Endothelial cell of umbilical vein (primary cell): Measurements from ENCODE around the gene TRIM52. TPM values are rescaled to one million over a fixed set of nuclear protein-coding genes. Genes with fewer than 3 reads are reported as not detected.
A peak's percentile ranks its signal among the peaks of the same experiment; 100 is the strongest.

ENCODE experiments used
- BruUV-seq: library from RNA; stranded (reverse); fragments of 400-500 nt; replicated peaks from 2 replicates; lab custom pipeline; 2021; lab: Mats Ljungman, UMichigan
- CTCF ChIA-PET: fragments of 300-600, 350-600 bp; sonication (Branson Sonifier 250); formaldehyde crosslinking; loops from one replicate; lab custom pipeline; 2021; ENCODE audit warnings: antibody characterized with exemption, inconsistent platforms; lab: Charles Lee
- POLR2A ChIA-PET: fragments of 300-600, 350-600 bp; sonication (Branson Sonifier 250); formaldehyde crosslinking; loops from one replicate; lab custom pipeline; 2021; ENCODE audit warnings: antibody characterized with exemption, inconsistent platforms; lab: Charles Lee
- DNase-seq: peaks from one replicate; pipeline ENCODE4 v3.0.0-alpha.2; 2011; ENCODE audit warnings: low read depth, low spot score
- FAIRE-seq: peaks from 2 replicates; lab custom pipeline; 2011; peaks lifted over from hg19 to GRCh38; lab: Jason Lieb, UNC
- H2AFZ ChIP-seq: 2 replicates; pipeline ENCODE4 v1.6.0; 2012; ENCODE audit warnings: low read depth, low read length, control low read depth, inconsistent platforms
- H3K27ac ChIP-seq: 2 replicates; pipeline ENCODE4 v1.5.1; 2011; ENCODE audit warnings: low read depth, mild to moderate bottlenecking, control low read depth, low read length, moderate library complexity; ENCODE audit not compliant: insufficient read depth
- H3K27me3 ChIP-seq, 2 experiments: 2 replicates each; pipeline versions ENCODE4 v1.6.0 to v1.6.1; 2011; ENCODE audit warnings: low read length in 2 of 2, mixed read lengths in 1 of 2; ENCODE audit not compliant: control insufficient read depth in 2 of 2, insufficient read depth in 2 of 2
- H3K36me3 ChIP-seq, 2 experiments: 2 replicates in 1 of 2; 3 replicates in 1 of 2; pipeline ENCODE4 v1.5.1; 2011; ENCODE audit warnings: low read length in 2 of 2, mild to moderate bottlenecking in 1 of 2, moderate library complexity in 1 of 2; ENCODE audit not compliant: control insufficient read depth in 2 of 2, insufficient read depth in 2 of 2; ENCODE audit errors: extremely low read depth in 1 of 2
- H3K4me1 ChIP-seq: 3 replicates; pipeline ENCODE4 v1.5.1; 2011; ENCODE audit warnings: mild to moderate bottlenecking, low read length; ENCODE audit not compliant: control insufficient read depth, insufficient read depth; ENCODE audit errors: extremely low read depth
- H3K4me2 ChIP-seq: 2 replicates; pipeline ENCODE4 v1.6.1; 2011; ENCODE audit warnings: low read length, control low read depth, mixed read lengths; ENCODE audit not compliant: insufficient read depth
- H3K4me3 ChIP-seq, 3 experiments: fragments of 200-600 bp in 1 of 3; sonication (generic), shearing (Covaris generic) in 1 of 3; replicated peaks in 1 of 3; 2 replicates each; pipeline ENCODE4 v1.5.1; 2011 to 2016; ENCODE audit warnings: control low read depth in 3 of 3, low read length in 3 of 3, mild to moderate bottlenecking in 2 of 3, inconsistent platforms in 1 of 3, low read depth in 1 of 3, moderate library complexity in 1 of 3; ENCODE audit not compliant: insufficient read depth in 1 of 3
- H3K79me2 ChIP-seq: 2 replicates; pipeline ENCODE4 v1.6.0; 2012; ENCODE audit warnings: low read length, inconsistent platforms; ENCODE audit not compliant: control insufficient read depth, insufficient read depth
- H3K9ac ChIP-seq: replicated peaks from 2 replicates; pipeline ENCODE3; 2011; ENCODE audit warnings: low read length, control low read depth; ENCODE audit not compliant: insufficient read depth; ENCODE audit errors: extremely low read depth
- H3K9me1 ChIP-seq: replicated peaks from 3 replicates; pipeline ENCODE4 v1.6.0; 2011; ENCODE audit warnings: mild to moderate bottlenecking, low read length; ENCODE audit not compliant: control insufficient read depth, insufficient read depth; ENCODE audit errors: extremely low read depth
- H3K9me3 ChIP-seq: replicated peaks from 2 replicates; pipeline ENCODE4 v1.5.1; 2012; ENCODE audit warnings: low read length, inconsistent platforms; ENCODE audit not compliant: control insufficient read depth, insufficient read depth
- H4K20me1 ChIP-seq: replicated peaks from 2 replicates; pipeline ENCODE3; 2011; ENCODE audit warnings: mild to moderate bottlenecking, low read length; ENCODE audit not compliant: control insufficient read depth, insufficient read depth; ENCODE audit errors: extremely low read depth
- CTCF ChIP-seq, 2 donors: IDR thresholded peaks; 1 replicate in 1 of 2; 2 replicates in 1 of 2; pipeline ENCODE4 v1.5.1; 2011; ENCODE audit warnings: low read length in 2 of 2, mild to moderate bottlenecking in 2 of 2, moderate library complexity in 2 of 2, control low read depth in 1 of 2, inconsistent platforms in 1 of 2, low read depth in 1 of 2; ENCODE audit not compliant: insufficient read depth in 1 of 2; ENCODE audit errors: extremely low read depth in 1 of 2
- POLR2A ChIP-seq: IDR thresholded peaks from 2 replicates; pipeline ENCODE4 v1.6.1; 2012; ENCODE audit warnings: low read depth, mild to moderate bottlenecking, control low read depth, low read length
- dilution Hi-C: fragments of 300-500 bp; cut with MboI; formaldehyde crosslinking; loops from one replicate; pipeline ENCODE4 v1.15.0; 2019; ENCODE audit warnings: low sequenced_read_pairs; ENCODE audit not compliant: extremely low pct_ligation_motif_present
- intact Hi-C: fragments of 100-400 bp; cut with micrococcal nuclease; formaldehyde crosslinking; loops from one replicate; pipeline ENCODE4 v1.10.0; 2022
- polyA plus RNA-seq, 4 experiments: library from polyadenylated mRNA; depleted of rRNA in 3 of 4; stranded (reverse) in 3 of 4; unstranded in 1 of 4; fragments of >200 nt; gene quantifications; 2 replicates each; pipeline versions ENCODE4 v1.2.1 to v1.2.3, GENCODE V29; 2011 to 2012; ENCODE audit warnings: missing spikeins in 1 of 4
- total RNA-seq: library from RNA; stranded (reverse); gene quantifications from 2 replicates; pipeline ENCODE4 v1.2.3, GENCODE V29; 2021

TRIM52 gene
- total and polyA plus RNA-seq, 2 donors (not counting 3 experiments of a cell fraction or from before 2014, with no cell fraction given) = 5.6 to 10.1 TPM

DNA sequence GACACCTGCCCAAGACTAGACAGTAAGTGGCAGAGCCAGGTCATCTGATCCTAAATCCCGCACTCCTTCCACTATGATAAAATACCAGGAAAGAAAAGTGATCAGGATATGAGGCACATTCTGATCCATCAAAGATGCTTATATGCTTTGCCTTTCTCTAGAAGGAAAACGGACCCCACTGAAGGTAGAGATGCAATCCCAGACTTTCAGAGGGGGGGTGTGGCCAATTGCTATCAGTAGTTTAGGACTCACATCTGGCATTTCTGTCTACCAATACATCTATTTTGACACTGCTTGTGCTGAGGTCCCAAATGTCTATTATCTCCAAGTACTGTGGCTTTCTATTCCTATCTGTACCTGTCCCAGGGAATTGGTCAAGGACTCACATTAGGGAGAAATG lies 1.7 kb downstream of the TRIM52 start:
- Histone ChIP-seq H3K4me1 (peaks cover 23% of the 10 kb centered on the region), H3K36me3 (peaks cover 4 to 5% of the 10 kb centered on the region in 2 experiments), H3K79me2 (peaks cover 69% of the 10 kb centered on the region), H3K4me3 (peak overlapping the region; percentile 23 to 83 (median 59)), H3K27me3 (no peaks in the 10 kb centered on the region), H3K9me1 (no peaks in the 10 kb centered on the region), H3K9ac (peak overlapping the region; percentile 98), H3K27ac (no peak overlapping the region), H3K4me2 (peak overlapping the region; percentile 52), H2AFZ (no peak overlapping the region), H4K20me1 (peaks cover 2% of the 10 kb centered on the region), H3K9me3 (no peaks in the 10 kb centered on the region)
- CTCF ChIA-PET = interaction anchor here (3.2 kb wide), 1 partner anchor 75 kb away, joined by 16 read pairs; no protein-coding TSS in a partner anchor
- DNase-seq (no peak), FAIRE-seq (no peak)
- no TSS peak for BruUV-seq
- POLR2A ChIA-PET = no interaction called here
- dilution Hi-C loops = no loop called here
- intact Hi-C loops = no loop called here
- TF ChIP-seq POLR2A (peak; percentile 34), CTCF (IDR thresholded peaks at IDR 0.05; ENCODE audit: extremely low read depth in 1 of 2, insufficient read depth in 1 of 2, low read depth in 1 of 2, low read length in 2 of 2) (no peak)

DNA sequence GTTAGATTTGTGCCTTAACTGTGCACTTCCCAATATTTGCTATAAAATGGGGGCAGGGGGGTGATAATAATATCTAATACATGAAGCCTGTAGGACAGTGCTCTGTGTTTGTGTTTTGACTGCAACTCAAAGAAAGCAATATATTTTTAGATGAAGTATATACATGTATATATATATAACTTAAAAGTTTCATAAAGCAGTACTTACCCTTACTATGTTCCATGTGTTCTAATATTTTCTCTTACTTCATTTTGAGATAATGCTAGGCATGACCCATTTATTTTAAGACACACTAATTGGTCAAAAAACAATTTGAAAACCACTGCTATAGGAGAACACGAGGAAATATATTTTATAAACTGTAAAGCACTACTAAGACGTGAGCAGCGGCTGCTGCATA lies 2.4 kb downstream of the TRIM52 start:
- H3K79me2 ChIP-seq = peaks cover 74% of the 10 kb centered on the region
- H3K27ac ChIP-seq = no peak overlapping the region
- peaks cover 2 to 5% of the 10 kb centered on the region in 2 experiments for H3K36me3 ChIP-seq
- H3K9me1 ChIP-seq = no peaks in the 10 kb centered on the region
- peak overlapping the region in 1 of 3 experiments; percentile 59 for H3K4me3 ChIP-seq
- TF ChIP-seq CTCF (IDR thresholded peaks at IDR 0.05; ENCODE audit: extremely low read depth in 1 of 2, insufficient read depth in 1 of 2, low read depth in 1 of 2, low read length in 2 of 2) = no peak
- H3K4me1 ChIP-seq = peaks cover 23% of the 10 kb centered on the region
- no TSS peak for BruUV-seq
- no peak overlapping the region for H2AFZ ChIP-seq
- no peaks in the 10 kb centered on the region for H3K27me3 ChIP-seq
- intact Hi-C loops (no loop called here), dilution Hi-C loops (no loop called here)
- POLR2A ChIA-PET = no interaction called here
- FAIRE-seq = no peak
- peak overlapping the region; percentile 52 for H3K4me2 ChIP-seq
- H3K9ac ChIP-seq = peak overlapping the region; percentile 17
- no peaks in the 10 kb centered on the region for H3K9me3 ChIP-seq
- no peak for DNase-seq
- CTCF ChIA-PET = no interaction called here
- H4K20me1 ChIP-seq = peaks cover 2% of the 10 kb centered on the region
